ENCODE measurements around the gene SERPINB10. TPM values are rescaled to one million over a fixed set of nuclear protein-coding genes. Genes with fewer than 3 reads are reported as not detected.
A peak's percentile ranks its signal among the peaks of the same experiment; 100 is the strongest.

The SERPINB10 gene
- polyA plus RNA-seq, 3 donors, result 1.3 to 2.0 (median 1.3) TPM

DNA sequence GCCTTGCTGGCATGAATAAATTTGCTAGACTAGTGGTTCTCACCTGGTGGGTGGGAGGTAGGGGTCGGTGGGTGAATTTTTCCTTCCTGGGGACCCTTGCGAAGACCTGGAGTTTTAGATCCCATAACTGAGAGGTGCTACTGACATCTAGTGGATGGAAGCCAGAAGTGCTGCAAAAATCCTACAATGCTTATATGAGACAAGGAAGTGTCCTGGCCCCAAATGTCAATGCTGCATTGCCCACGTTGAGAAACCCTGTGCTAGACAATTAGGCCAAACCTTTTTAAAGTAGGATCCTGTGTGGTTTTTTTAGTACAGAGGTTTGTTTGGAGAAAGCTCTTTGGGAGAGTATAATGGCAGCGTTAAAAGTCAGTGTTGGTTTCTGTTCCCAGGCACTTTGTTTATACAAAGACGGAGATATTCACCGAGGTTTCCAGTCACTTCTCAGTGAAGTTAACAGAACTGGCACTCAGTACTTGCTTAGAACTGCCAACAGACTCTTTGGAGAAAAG is 71.7 kb downstream of the SERPINB10 start:
- 41% methylated on average over 4 of the region's 6 CpGs for WGBS (ENCODE audit: insufficient coverage)

DNA sequence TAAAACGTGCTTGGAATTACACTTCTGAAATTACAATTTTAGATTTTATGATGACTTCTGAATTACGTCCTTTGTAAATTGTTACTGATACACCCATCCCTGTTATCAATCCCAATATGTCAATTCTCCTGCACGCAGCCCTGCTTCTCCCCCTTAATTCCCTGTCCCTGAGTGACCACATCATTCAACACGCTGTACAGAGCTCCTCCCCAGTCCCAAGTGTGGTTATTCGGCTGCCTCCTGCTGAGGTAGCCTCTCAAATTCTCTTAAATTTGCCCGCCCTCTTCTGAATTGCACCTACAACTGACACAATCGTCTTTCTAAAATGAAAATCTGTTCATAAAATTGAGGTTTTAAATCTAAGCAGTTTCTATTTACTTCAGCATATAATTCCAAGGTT is 72.3 kb downstream of the SERPINB10 start:
- Mint-ChIP-seq H3K36me3 (peaks cover 49 to 67% of the 10 kb centered on the region in 2 donors), H3K9me3 (no peaks in the 10 kb centered on the region), H3K27me3 (ENCODE audit: low read depth in 3 of 3) (peaks cover 0 to 2% (median 0%) of the 10 kb centered on the region in 3 donors), H3K4me1 (peaks cover 72% of the 10 kb centered on the region), H3K4me3 (no peak overlapping the region), H3K27ac (peak overlapping the region; percentile 54 to 91 (median 81))
- no peak overlapping the region for H3K4me2 ChIP-seq (replicated peaks; ENCODE audit: extremely low read depth, low read length, poor library complexity, severe bottlenecking)
- intact Hi-C loops (cut with micrococcal nuclease), result no loop called here
- H3K36me3 ChIP-seq (replicated peaks in 1 of 2; ENCODE audit: control insufficient read depth in 1 of 2, insufficient read depth in 2 of 2, low read length in 2 of 2), result peaks cover 44 to 64% of the 10 kb centered on the region in 2 donors
- peaks cover 87% of the 10 kb centered on the region for H3K79me2 ChIP-seq (ENCODE audit: insufficient read depth, low read length)
- no peaks in the 10 kb centered on the region for H3K27me3 ChIP-seq (ENCODE audit: control insufficient read depth in 2 of 2, insufficient read depth in 2 of 2, low read length in 2 of 2)
- TF ChIP-seq, protein P1, sequence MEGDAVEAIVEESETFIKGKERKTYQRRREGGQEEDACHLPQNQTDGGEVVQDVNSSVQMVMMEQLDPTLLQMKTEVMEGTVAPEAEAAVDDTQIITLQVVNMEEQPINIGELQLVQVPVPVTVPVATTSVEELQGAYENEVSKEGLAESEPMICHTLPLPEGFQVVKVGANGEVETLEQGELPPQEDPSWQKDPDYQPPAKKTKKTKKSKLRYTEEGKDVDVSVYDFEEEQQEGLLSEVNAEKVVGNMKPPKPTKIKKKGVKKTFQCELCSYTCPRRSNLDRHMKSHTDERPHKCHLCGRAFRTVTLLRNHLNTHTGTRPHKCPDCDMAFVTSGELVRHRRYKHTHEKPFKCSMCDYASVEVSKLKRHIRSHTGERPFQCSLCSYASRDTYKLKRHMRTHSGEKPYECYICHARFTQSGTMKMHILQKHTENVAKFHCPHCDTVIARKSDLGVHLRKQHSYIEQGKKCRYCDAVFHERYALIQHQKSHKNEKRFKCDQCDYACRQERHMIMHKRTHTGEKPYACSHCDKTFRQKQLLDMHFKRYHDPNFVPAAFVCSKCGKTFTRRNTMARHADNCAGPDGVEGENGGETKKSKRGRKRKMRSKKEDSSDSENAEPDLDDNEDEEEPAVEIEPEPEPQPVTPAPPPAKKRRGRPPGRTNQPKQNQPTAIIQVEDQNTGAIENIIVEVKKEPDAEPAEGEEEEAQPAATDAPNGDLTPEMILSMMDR (IDR thresholded peaks at IDR 0.05), result no peak
- peaks cover 53% of the 10 kb centered on the region for H4K20me1 ChIP-seq (ENCODE audit: insufficient read depth, low read length)
- WGBS (ENCODE audit: insufficient coverage), result 94% methylated on average over 2 of the region's 7 CpGs
- H3K4me1 ChIP-seq (ENCODE audit: control insufficient read depth in 1 of 2, insufficient read depth in 2 of 2, low read length in 2 of 2), result peaks cover 70 to 77% of the 10 kb centered on the region in 2 donors
- H3K9me3 ChIP-seq (replicated peaks in 1 of 2; ENCODE audit: control insufficient read depth in 1 of 2, insufficient read depth in 1 of 2, low read length in 2 of 2), result no peaks in the 10 kb centered on the region
- no peak for DNase-seq
- H2AFZ ChIP-seq (ENCODE audit: insufficient read depth, low read depth, low read length, poor library complexity, severe bottlenecking), result no peak overlapping the region
- no peak overlapping the region for H3K9ac ChIP-seq (ENCODE audit: insufficient read depth, low read length, poor library complexity, severe bottlenecking)
- no peak overlapping the region for H3K4me3 ChIP-seq (replicated peaks in 1 of 3; ENCODE audit: low read depth in 2 of 3, low read length in 3 of 3)
- H3K27ac ChIP-seq (ENCODE audit: low read depth in 1 of 2, low read length in 2 of 2), result peak overlapping the region in 1 of 2 donors; percentile 71

More for the DNA sequence above, 71.7 kb downstream of the SERPINB10 start:
- Mint-ChIP-seq H3K4me1 (peaks cover 78% of the 10 kb centered on the region), H3K27me3 (ENCODE audit: low read depth in 3 of 3) (peaks cover 0 to 2% (median 0%) of the 10 kb centered on the region in 3 donors), H3K36me3 (peaks cover 43 to 62% of the 10 kb centered on the region in 2 donors), H3K9me3 (no peaks in the 10 kb centered on the region), H3K4me3 (peak overlapping the region in 1 of 2 donors; percentile 67), H3K27ac (peak overlapping the region; percentile 70 to 93 (median 82))
- Histone ChIP-seq H3K27ac (ENCODE audit: low read depth in 1 of 2, low read length in 2 of 2) (peak overlapping the region in 1 of 2 donors; percentile 71), H3K4me1 (ENCODE audit: control insufficient read depth in 1 of 2, insufficient read depth in 2 of 2, low read length in 2 of 2) (peaks cover 76 to 82% of the 10 kb centered on the region in 2 donors), H3K79me2 (ENCODE audit: insufficient read depth, low read length) (peaks cover 87% of the 10 kb centered on the region), H3K4me2 (replicated peaks; ENCODE audit: extremely low read depth, low read length, poor library complexity, severe bottlenecking) (peak overlapping the region; percentile 31), H4K20me1 (ENCODE audit: insufficient read depth, low read length) (peaks cover 56% of the 10 kb centered on the region), H2AFZ (ENCODE audit: insufficient read depth, low read depth, low read length, poor library complexity, severe bottlenecking) (no peak overlapping the region), H3K9me3 (replicated peaks in 1 of 2; ENCODE audit: control insufficient read depth in 1 of 2, insufficient read depth in 1 of 2, low read length in 2 of 2) (no peaks in the 10 kb centered on the region), H3K27me3 (ENCODE audit: control insufficient read depth in 2 of 2, insufficient read depth in 2 of 2, low read length in 2 of 2) (no peaks in the 10 kb centered on the region), H3K4me3 (replicated peaks in 1 of 3; ENCODE audit: low read depth in 2 of 3, low read length in 3 of 3) (no peak overlapping the region), H3K9ac (ENCODE audit: insufficient read depth, low read length, poor library complexity, severe bottlenecking) (no peak overlapping the region), H3K36me3 (replicated peaks in 1 of 2; ENCODE audit: control insufficient read depth in 1 of 2, insufficient read depth in 2 of 2, low read length in 2 of 2) (peaks cover 38 to 58% of the 10 kb centered on the region in 2 donors)
- TF ChIP-seq, protein P1 (IDR thresholded peaks at IDR 0.05), result peak; percentile 89
- intact Hi-C loops (cut with micrococcal nuclease), result loop anchor here (2.0 to 10.0 kb wide), 5 partner anchors 17 to 1265 kb away; partner anchors contain the start of genes PHLPP1 (in 1 of the 2) and VPS4B (in 1 of the 2)
- DNase-seq, result peak; percentile 35 to 76 (median 68)
